PC-3 (cell line): ENCODE results near the gene DMD. TPM values are rescaled to one million over a fixed set of nuclear protein-coding genes. Genes with fewer than 3 reads are reported as not detected.

Experiments used
- ATAC-seq: fragments of 200-7000 bp; cut with Tn5 transposase; 2 replicates; pipeline ENCODE4 v1.9.1; 2020; ENCODE audit warnings: mild to moderate bottlenecking, moderate library complexity
- BruUV-seq: library from RNA; stranded (reverse); fragments of 400-500 nt; replicated peaks from 2 replicates; lab custom pipeline; 2021; lab: Mats Ljungman, UMichigan
- CTCF ChIA-PET: fragments of 300-600 bp; sonication (Branson Sonifier 250); formaldehyde crosslinking; loops from one replicate; lab custom pipeline; 2022; ENCODE audit warnings: antibody characterized with exemption; lab: Charles Lee
- POLR2A ChIA-PET: fragments of 300-600 bp; sonication (Branson Sonifier 250); formaldehyde crosslinking; loops from one replicate; lab custom pipeline; 2022; ENCODE audit warnings: antibody characterized with exemption; ENCODE audit not compliant: unreplicated experiment; lab: Charles Lee
- DNase-seq: peaks from one replicate; pipeline ENCODE4 v3.0.0-alpha.2; 2015
- H2AFZ ChIP-seq: fragments of 300-600 bp; sonication (generic); 2 replicates; pipeline ENCODE4 v1.6.0; 2016; ENCODE audit warnings: antibody characterized with exemption, low read length
- H3F3A ChIP-seq: fragments of 300-600 bp; sonication (generic); one replicate; pipeline ENCODE4 v1.6.0; 2017; ENCODE audit warnings: antibody characterized with exemption, low read length, control low read depth, mild to moderate bottlenecking; ENCODE audit not compliant: unreplicated experiment
- H3K27ac ChIP-seq: fragments of 300-600 bp; sonication (generic); 2 replicates; pipeline ENCODE4 v1.5.1; 2016; ENCODE audit warnings: mild to moderate bottlenecking, low read length
- H3K27me3 ChIP-seq: fragments of 300-600 bp; sonication (generic); 2 replicates; pipeline ENCODE4 v1.6.1; 2016; ENCODE audit warnings: low read length, mixed read lengths
- H3K36me3 ChIP-seq: fragments of 300-600 bp; sonication (generic); 2 replicates; pipeline ENCODE4 v1.6.1; 2016; ENCODE audit warnings: low read depth, mixed run types, low read length, mixed read lengths
- H3K4me1 ChIP-seq: fragments of 300-600 bp; sonication (generic); 2 replicates; pipeline ENCODE4 v1.5.1; 2016; ENCODE audit warnings: low read length; ENCODE audit not compliant: insufficient read depth
- H3K4me2 ChIP-seq: fragments of 300-600 bp; sonication (generic); 2 replicates; pipeline ENCODE4 v1.6.0; 2016; ENCODE audit warnings: low read length
- H3K4me3 ChIP-seq: fragments of 300-600 bp; sonication (generic); 2 replicates; pipeline ENCODE4 v1.5.1; 2016; ENCODE audit warnings: mild to moderate bottlenecking, low read length, mixed read lengths
- H3K79me2 ChIP-seq: fragments of 300-600 bp; sonication (generic); 2 replicates; pipeline ENCODE4 v1.6.1; 2017; ENCODE audit warnings: low read length, mixed read lengths
- H3K9ac ChIP-seq: fragments of 300-600 bp; sonication (generic); 2 replicates; pipeline ENCODE4 v1.6.0; 2016; ENCODE audit warnings: mild to moderate bottlenecking, low read length
- H3K9me2 ChIP-seq: fragments of 300-600 bp; sonication (generic); replicated peaks from 2 replicates; pipeline ENCODE4 v1.6.1; 2016; ENCODE audit warnings: mixed run types, low read length, mixed read lengths
- H3K9me3 ChIP-seq: fragments of 300-600 bp; sonication (generic); 2 replicates; pipeline ENCODE4 v1.6.1; 2016; ENCODE audit warnings: low read length, mixed read lengths
- H4K20me1 ChIP-seq: fragments of 300-600 bp; sonication (generic); 2 replicates; pipeline ENCODE4 v1.6.1; 2016; ENCODE audit warnings: low read length, mixed read lengths
- CTCF ChIP-seq: fragments of 300-600 bp; sonication (generic); conservative IDR thresholded peaks from 2 replicates; pipeline ENCODE4 v1.5.1; 2017; ENCODE audit warnings: antibody characterized with exemption, low read depth, mild to moderate bottlenecking, low read length
- EZH2 ChIP-seq: fragments of 300-600 bp; sonication (generic); IDR thresholded peaks from one replicate; pipeline ENCODE4 v1.6.1; 2017; ENCODE audit warnings: antibody characterized with exemption, mild to moderate bottlenecking, low read length; ENCODE audit not compliant: unreplicated experiment
- EZH2phosphoT487 ChIP-seq: fragments of 300-600 bp; sonication (generic); IDR thresholded peaks from 2 replicates; pipeline ENCODE4 v1.6.1; 2018; ENCODE audit warnings: mild to moderate bottlenecking, antibody characterized with exemption, low read length, borderline replicate concordance
- intact Hi-C: fragments of 100-400 bp; cut with micrococcal nuclease; formaldehyde crosslinking; loops from 2 replicates; pipeline ENCODE4 v1.9.0; 2023
- total RNA-seq: library from RNA; depleted of rRNA; stranded (reverse); fragments of >200 nt; gene quantifications from 2 replicates; pipeline ENCODE4 v1.2.3, GENCODE V29; 2014

DMD gene
- total RNA-seq, 1 experiment from 2014 or later, result not detected

GRCh38 chrX:31329298-31329697, 1882.1 kb downstream of the DMD start:
- H2AFZ ChIP-seq, result no peak overlapping the region
- ChIA-PET POLR2A (no interaction called here), CTCF (no interaction called here)
- H3K27me3 ChIP-seq, result no peaks in the 10 kb centered on the region
- no peaks in the 10 kb centered on the region for H3K79me2 ChIP-seq
- H3K9ac ChIP-seq, result no peak overlapping the region
- ATAC-seq, result no peak
- intact Hi-C loops, result no loop called here
- no peaks in the 10 kb centered on the region for H3K9me2 ChIP-seq
- H3K36me3 ChIP-seq, result no peaks in the 10 kb centered on the region
- no TSS peak for BruUV-seq
- H4K20me1 ChIP-seq, result no peaks in the 10 kb centered on the region
- TF ChIP-seq EZH2phosphoT487, result no peak
- TF ChIP-seq CTCF, result no peak
- TF ChIP-seq EZH2, result no peak
- DNase-seq, result no peak
- H3K27ac ChIP-seq, result no peak overlapping the region
- H3K4me1 ChIP-seq, result no peaks in the 10 kb centered on the region
- H3K9me3 ChIP-seq, result no peaks in the 10 kb centered on the region
- no peaks in the 10 kb centered on the region for H3F3A ChIP-seq
- H3K4me3 ChIP-seq, result no peak overlapping the region
- no peak overlapping the region for H3K4me2 ChIP-seq

DNA sequence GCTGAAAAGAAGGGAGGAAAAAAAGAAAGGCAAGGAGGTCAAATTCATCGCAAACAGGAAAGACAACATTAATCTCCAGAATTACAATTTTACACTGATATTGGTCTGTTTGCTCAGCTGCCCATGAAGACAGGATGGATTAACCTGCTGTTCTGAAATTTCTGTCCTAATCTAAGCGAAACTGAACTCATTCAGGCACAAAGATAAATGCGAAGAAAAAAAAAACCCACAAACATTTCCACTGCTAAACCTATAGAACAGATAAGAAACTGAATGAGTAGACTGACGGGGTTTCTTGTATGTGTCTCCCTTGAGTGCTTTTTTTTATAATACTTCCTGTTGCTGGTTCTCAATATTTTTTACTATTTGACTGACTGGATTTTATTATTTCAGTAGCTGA, 1887.7 kb downstream of the DMD start:
- H3K79me2 ChIP-seq, result no peaks in the 10 kb centered on the region
- H3K4me1 ChIP-seq, result no peaks in the 10 kb centered on the region
- no peaks in the 10 kb centered on the region for H3K36me3 ChIP-seq
- H3F3A ChIP-seq, result no peaks in the 10 kb centered on the region
- no peak for DNase-seq
- ChIA-PET POLR2A (no interaction called here), CTCF (no interaction called here)
- no peaks in the 10 kb centered on the region for H3K27me3 ChIP-seq
- BruUV-seq, result no TSS peak
- H4K20me1 ChIP-seq, result no peaks in the 10 kb centered on the region
- no peak for ATAC-seq
- H2AFZ ChIP-seq, result no peak overlapping the region
- no peak overlapping the region for H3K27ac ChIP-seq
- intact Hi-C loops, result no loop called here
- H3K4me2 ChIP-seq, result no peak overlapping the region
- H3K9ac ChIP-seq, result no peak overlapping the region
- no peaks in the 10 kb centered on the region for H3K9me3 ChIP-seq
- TF ChIP-seq CTCF (no peak), EZH2phosphoT487 (no peak), EZH2 (no peak)
- no peaks in the 10 kb centered on the region for H3K9me2 ChIP-seq
- H3K4me3 ChIP-seq, result no peak overlapping the region

DNA sequence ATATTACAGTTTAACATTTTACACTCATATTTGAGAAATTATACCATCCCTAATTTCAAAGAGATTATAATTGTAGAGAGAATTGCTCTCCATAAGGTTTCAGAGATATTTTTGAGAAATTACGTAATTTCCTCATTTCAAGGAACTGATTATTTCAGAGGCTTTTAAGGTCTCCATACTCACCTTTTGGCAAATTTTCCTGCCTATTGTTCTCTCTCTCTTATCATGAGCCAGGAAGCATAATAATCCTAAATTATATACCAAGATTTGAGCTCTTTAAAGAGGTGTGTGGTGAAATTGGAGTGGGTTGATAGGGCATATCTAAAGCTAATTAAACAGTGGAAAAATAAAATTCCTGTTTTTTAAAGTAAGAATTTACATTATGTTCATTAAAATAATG, 1890.6 kb downstream of the DMD start:
- H4K20me1 ChIP-seq, result no peaks in the 10 kb centered on the region
- no peaks in the 10 kb centered on the region for H3K4me1 ChIP-seq
- H3K9me2 ChIP-seq, result no peaks in the 10 kb centered on the region
- no peak overlapping the region for H3K4me3 ChIP-seq
- POLR2A ChIA-PET, result no interaction called here
- BruUV-seq, result no TSS peak
- no peaks in the 10 kb centered on the region for H3K79me2 ChIP-seq
- DNase-seq (no peak), ATAC-seq (no peak)
- intact Hi-C loops, result no loop called here
- H3K36me3 ChIP-seq, result no peaks in the 10 kb centered on the region
- no peak overlapping the region for H2AFZ ChIP-seq
- H3K27ac ChIP-seq, result no peak overlapping the region
- CTCF ChIA-PET, result no interaction called here
- TF ChIP-seq EZH2phosphoT487 (no peak), EZH2 (no peak), CTCF (no peak)
- H3F3A ChIP-seq, result no peaks in the 10 kb centered on the region
- no peak overlapping the region for H3K4me2 ChIP-seq
- H3K9ac ChIP-seq, result no peak overlapping the region
- no peaks in the 10 kb centered on the region for H3K27me3 ChIP-seq
- H3K9me3 ChIP-seq, result no peaks in the 10 kb centered on the region
